Measurements from ENCODE around the gene APOO.

APOO gene

GRCh38 chrX:23935106-23935505 lies 27.4 kb upstream of the APOO start:
- no peaks in the 10 kb centered on the region for H3K27me3 ChIP-seq (replicated peaks; ENCODE audit: control insufficient read depth, insufficient read depth, low read length)
- H3K36me3 ChIP-seq (ENCODE audit: control insufficient read depth, insufficient read depth, low read length) = no peaks in the 10 kb centered on the region
- TF ChIP-seq CTCF (IDR thresholded peaks at IDR 0.05; ENCODE audit: insufficient read depth, low read length, poor library complexity, severe bottlenecking) = no peak
- H3K4me3 ChIP-seq (replicated peaks; ENCODE audit: low read depth, low read length) = no peak overlapping the region
- DNase-seq (ENCODE audit: extremely low read depth, insufficient read length) = no peak

GRCh38 chrX:23932046-23932445 lies 24.3 kb upstream of the APOO start:
- no peaks in the 10 kb centered on the region for H3K36me3 ChIP-seq (ENCODE audit: control insufficient read depth, insufficient read depth, low read length)
- no peak overlapping the region for H3K4me3 ChIP-seq (replicated peaks; ENCODE audit: low read depth, low read length)
- DNase-seq (ENCODE audit: extremely low read depth, insufficient read length) = no peak
- no peaks in the 10 kb centered on the region for H3K27me3 ChIP-seq (replicated peaks; ENCODE audit: control insufficient read depth, insufficient read depth, low read length)
- TF ChIP-seq CTCF (IDR thresholded peaks at IDR 0.05; ENCODE audit: insufficient read depth, low read length, poor library complexity, severe bottlenecking) = no peak

GRCh38 chrX:23930894-23931604 lies 23.3 kb upstream of the APOO start:
- no peak overlapping the region for H3K4me3 ChIP-seq (replicated peaks; ENCODE audit: low read depth, low read length)
- no peaks in the 10 kb centered on the region for H3K36me3 ChIP-seq (ENCODE audit: control insufficient read depth, insufficient read depth, low read length)
- TF ChIP-seq CTCF (IDR thresholded peaks at IDR 0.05; ENCODE audit: insufficient read depth, low read length, poor library complexity, severe bottlenecking) = no peak
- no peaks in the 10 kb centered on the region for H3K27me3 ChIP-seq (replicated peaks; ENCODE audit: control insufficient read depth, insufficient read depth, low read length)
- DNase-seq (ENCODE audit: extremely low read depth, insufficient read length) = no peak

GRCh38 chrX:23926015-23926414 lies 18.3 kb upstream of the APOO start:
- DNase-seq (ENCODE audit: extremely low read depth, insufficient read length) = no peak
- TF ChIP-seq CTCF (IDR thresholded peaks at IDR 0.05; ENCODE audit: insufficient read depth, low read length, poor library complexity, severe bottlenecking) = no peak
- Histone ChIP-seq H3K4me3 (replicated peaks; ENCODE audit: low read depth, low read length) (no peak overlapping the region), H3K27me3 (replicated peaks; ENCODE audit: control insufficient read depth, insufficient read depth, low read length) (no peaks in the 10 kb centered on the region), H3K36me3 (ENCODE audit: control insufficient read depth, insufficient read depth, low read length) (no peaks in the 10 kb centered on the region)

- peak; percentile 16 for TF ChIP-seq CTCF (IDR thresholded peaks at IDR 0.05; ENCODE audit: insufficient read depth, low read length, poor library complexity, severe bottlenecking)
- no peak for DNase-seq (ENCODE audit: extremely low read depth, insufficient read length)
- H3K27me3 ChIP-seq (replicated peaks; ENCODE audit: control insufficient read depth, insufficient read depth, low read length) = no peaks in the 10 kb centered on the region
- no peaks in the 10 kb centered on the region for H3K36me3 ChIP-seq (ENCODE audit: control insufficient read depth, insufficient read depth, low read length)
- no peak overlapping the region for H3K4me3 ChIP-seq (replicated peaks; ENCODE audit: low read depth, low read length)
Observed at GRCh38 chrX:23919706-23920320, 12.1 kb upstream of the APOO start.
